Loucy (cell line): ENCODE measurements around the gene SFTPB.

Experiments
- H2AFZ ChIP-seq: fragments of 200-600 bp; sonication (generic); 2 replicates; pipeline ENCODE4 v1.6.0; 2016; ENCODE audit warnings: antibody characterized with exemption, mild to moderate bottlenecking, low read length, moderate library complexity
- H3F3A ChIP-seq: fragments of 200-600 bp; 2 replicates; pipeline ENCODE4 v1.6.0; 2016; ENCODE audit warnings: antibody characterized with exemption, low read depth, mild to moderate bottlenecking
- H3K27me3 ChIP-seq: fragments of 200-600 bp; sonication (generic); 2 replicates; pipeline ENCODE4 v1.6.1; 2014; ENCODE audit warnings: low read length, mild to moderate bottlenecking; ENCODE audit not compliant: insufficient read depth, poor library complexity, severe bottlenecking
- H3K36me3 ChIP-seq: fragments of 200-600 bp; sonication (generic); 2 replicates; pipeline ENCODE4 v1.6.1; 2016; ENCODE audit warnings: low read length; ENCODE audit not compliant: insufficient read depth
- H3K4me1 ChIP-seq: fragments of 200-600 bp; sonication (generic); 2 replicates; pipeline ENCODE4 v1.5.1; 2014; ENCODE audit warnings: low read length, mild to moderate bottlenecking; ENCODE audit not compliant: insufficient read depth, poor library complexity, severe bottlenecking
- H3K4me2 ChIP-seq: fragments of 200-600 bp; sonication (generic); 2 replicates; pipeline ENCODE4 v1.6.0; 2014; ENCODE audit warnings: antibody characterized with exemption, low read length, low read depth, mild to moderate bottlenecking; ENCODE audit not compliant: poor library complexity, severe bottlenecking
- H3K4me3 ChIP-seq: fragments of 200-600 bp; sonication (generic); 2 replicates; pipeline ENCODE4 v1.5.1; 2014; ENCODE audit warnings: low read length, mild to moderate bottlenecking, mixed read lengths; ENCODE audit not compliant: poor library complexity, severe bottlenecking
- H3K79me2 ChIP-seq: fragments of 200-600 bp; sonication (generic); 2 replicates; pipeline ENCODE4 v1.6.1; 2014; ENCODE audit warnings: low read length; ENCODE audit not compliant: insufficient read depth
- H3K9ac ChIP-seq: fragments of 200-600 bp; sonication (generic); 2 replicates; pipeline ENCODE4 v1.6.0; 2014; ENCODE audit warnings: mild to moderate bottlenecking, low read depth, low read length, moderate library complexity; ENCODE audit not compliant: poor library complexity, severe bottlenecking
- H3K9me2 ChIP-seq: fragments of 200-600 bp; sonication (generic); replicated peaks from 2 replicates; pipeline ENCODE4 v1.6.1; 2016; ENCODE audit warnings: low read depth, low read length, mixed read lengths
- H3K9me3 ChIP-seq: fragments of 200-600 bp; sonication (generic); 2 replicates; pipeline ENCODE4 v1.6.1; 2014; ENCODE audit warnings: mild to moderate bottlenecking, antibody characterized with exemption, low read length, low read depth; ENCODE audit not compliant: insufficient read depth
- H4K20me1 ChIP-seq: fragments of 200-600 bp; sonication (generic); 2 replicates; pipeline ENCODE4 v1.6.0; 2014; ENCODE audit warnings: antibody characterized with exemption, low read length, mild to moderate bottlenecking; ENCODE audit not compliant: insufficient read depth, poor library complexity, severe bottlenecking
- EZH2phosphoT487 ChIP-seq: fragments of 200-600 bp; IDR thresholded peaks from 2 replicates; pipeline ENCODE4 v1.6.1; 2018; ENCODE audit warnings: antibody characterized with exemption, mild to moderate bottlenecking, moderate library complexity, borderline replicate concordance
- TF ChIP-seq, protein P1 (sequence below): fragments of 200-600 bp; sonication (generic); conservative IDR thresholded peaks from 2 replicates; pipeline ENCODE4 v1.5.1; 2014; ENCODE audit warnings: mild to moderate bottlenecking, antibody characterized with exemption, low read length

Gene SFTPB

DNA sequence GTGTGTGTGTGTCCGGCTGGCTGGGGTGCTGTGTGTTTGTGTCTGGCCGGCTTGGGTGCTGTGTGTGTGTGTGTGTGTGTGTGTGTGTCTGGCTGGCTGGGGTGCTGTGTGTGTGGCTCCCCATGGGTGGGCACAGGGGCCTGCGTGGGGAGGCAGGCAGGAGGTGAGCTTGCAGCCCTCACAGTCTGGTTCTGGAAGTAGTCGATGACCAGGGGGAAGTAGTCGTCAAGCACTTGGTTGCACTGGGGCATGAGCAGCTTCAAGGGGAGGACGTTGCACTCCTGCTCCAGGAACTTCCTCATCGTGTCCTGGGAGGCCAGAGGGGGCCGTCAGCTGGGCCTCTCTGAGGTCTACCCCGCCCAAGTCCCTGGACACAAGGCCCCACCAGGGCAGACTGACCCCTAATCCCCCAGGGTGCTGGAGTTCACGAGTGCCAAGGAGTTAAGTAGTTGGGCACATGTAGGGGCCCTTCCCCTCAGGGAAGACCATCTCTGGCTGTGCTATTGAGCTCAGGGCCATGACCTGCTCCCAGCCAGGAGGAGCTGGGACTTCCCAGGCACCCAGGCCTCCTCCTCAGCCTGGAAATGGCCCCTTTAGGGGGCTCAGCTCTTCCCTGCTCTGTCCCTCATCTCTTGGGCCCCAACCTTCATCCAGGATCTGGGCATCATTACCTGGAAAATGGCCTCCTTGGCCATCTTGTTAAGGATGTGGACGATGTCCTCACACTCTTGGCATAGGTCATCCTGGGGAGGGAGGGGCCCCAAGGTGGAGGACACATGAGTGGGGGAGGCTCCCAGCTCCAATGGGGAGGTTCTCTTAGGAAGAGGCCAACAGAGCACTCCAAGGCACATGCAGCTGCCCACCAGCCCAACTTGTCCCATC lies 1.3 kb downstream of the SFTPB start:
- H3K4me2 ChIP-seq: no peak overlapping the region

GRCh38 chr2:85666016-85666415 lies 2.0 kb downstream of the SFTPB start:
- H2AFZ ChIP-seq: no peak overlapping the region
- TF ChIP-seq, protein P1, sequence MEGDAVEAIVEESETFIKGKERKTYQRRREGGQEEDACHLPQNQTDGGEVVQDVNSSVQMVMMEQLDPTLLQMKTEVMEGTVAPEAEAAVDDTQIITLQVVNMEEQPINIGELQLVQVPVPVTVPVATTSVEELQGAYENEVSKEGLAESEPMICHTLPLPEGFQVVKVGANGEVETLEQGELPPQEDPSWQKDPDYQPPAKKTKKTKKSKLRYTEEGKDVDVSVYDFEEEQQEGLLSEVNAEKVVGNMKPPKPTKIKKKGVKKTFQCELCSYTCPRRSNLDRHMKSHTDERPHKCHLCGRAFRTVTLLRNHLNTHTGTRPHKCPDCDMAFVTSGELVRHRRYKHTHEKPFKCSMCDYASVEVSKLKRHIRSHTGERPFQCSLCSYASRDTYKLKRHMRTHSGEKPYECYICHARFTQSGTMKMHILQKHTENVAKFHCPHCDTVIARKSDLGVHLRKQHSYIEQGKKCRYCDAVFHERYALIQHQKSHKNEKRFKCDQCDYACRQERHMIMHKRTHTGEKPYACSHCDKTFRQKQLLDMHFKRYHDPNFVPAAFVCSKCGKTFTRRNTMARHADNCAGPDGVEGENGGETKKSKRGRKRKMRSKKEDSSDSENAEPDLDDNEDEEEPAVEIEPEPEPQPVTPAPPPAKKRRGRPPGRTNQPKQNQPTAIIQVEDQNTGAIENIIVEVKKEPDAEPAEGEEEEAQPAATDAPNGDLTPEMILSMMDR: no peak
- no peak for TF ChIP-seq EZH2phosphoT487
- no peak overlapping the region for H3K4me3 ChIP-seq
- no peaks in the 10 kb centered on the region for H3K9me3 ChIP-seq
- no peak overlapping the region for H3K4me2 ChIP-seq
- H4K20me1 ChIP-seq: no peaks in the 10 kb centered on the region
- no peaks in the 10 kb centered on the region for H3K36me3 ChIP-seq
- H3K27me3 ChIP-seq: no peaks in the 10 kb centered on the region
- no peaks in the 10 kb centered on the region for H3K79me2 ChIP-seq
- no peaks in the 10 kb centered on the region for H3F3A ChIP-seq
- H3K4me1 ChIP-seq: no peaks in the 10 kb centered on the region
- H3K9ac ChIP-seq: no peak overlapping the region
- no peaks in the 10 kb centered on the region for H3K9me2 ChIP-seq

More for the DNA sequence above, 1.3 kb downstream of the SFTPB start:
- Histone ChIP-seq H3K4me1 (no peaks in the 10 kb centered on the region), H3F3A (no peaks in the 10 kb centered on the region), H3K9me2 (no peaks in the 10 kb centered on the region), H3K36me3 (no peaks in the 10 kb centered on the region), H3K27me3 (no peaks in the 10 kb centered on the region), H3K4me3 (no peak overlapping the region), H3K79me2 (no peaks in the 10 kb centered on the region), H2AFZ (no peak overlapping the region), H3K9me3 (no peaks in the 10 kb centered on the region), H3K9ac (no peak overlapping the region), H4K20me1 (no peaks in the 10 kb centered on the region)
- TF ChIP-seq EZH2phosphoT487: no peak
- TF ChIP-seq, protein P1: no peak

GRCh38 chr2:85665264-85665937 lies 2.6 kb downstream of the SFTPB start:
- H3F3A ChIP-seq: no peaks in the 10 kb centered on the region
- H3K9me3 ChIP-seq: no peaks in the 10 kb centered on the region
- H3K4me2 ChIP-seq: no peak overlapping the region
- H3K79me2 ChIP-seq: no peaks in the 10 kb centered on the region
- H3K27me3 ChIP-seq: no peaks in the 10 kb centered on the region
- H3K4me3 ChIP-seq: no peak overlapping the region
- no peaks in the 10 kb centered on the region for H3K4me1 ChIP-seq
- H2AFZ ChIP-seq: no peak overlapping the region
- H4K20me1 ChIP-seq: no peaks in the 10 kb centered on the region
- no peak for TF ChIP-seq EZH2phosphoT487
- TF ChIP-seq, protein P1: no peak
- H3K9me2 ChIP-seq: no peaks in the 10 kb centered on the region
- no peaks in the 10 kb centered on the region for H3K36me3 ChIP-seq
- H3K9ac ChIP-seq: no peak overlapping the region
